ENCODE data around the gene TALDO1.

GRCh38 chr11:791658-792534 lies 44.6 kb downstream of the TALDO1 start:
- TF ChIP-seq, protein P1, sequence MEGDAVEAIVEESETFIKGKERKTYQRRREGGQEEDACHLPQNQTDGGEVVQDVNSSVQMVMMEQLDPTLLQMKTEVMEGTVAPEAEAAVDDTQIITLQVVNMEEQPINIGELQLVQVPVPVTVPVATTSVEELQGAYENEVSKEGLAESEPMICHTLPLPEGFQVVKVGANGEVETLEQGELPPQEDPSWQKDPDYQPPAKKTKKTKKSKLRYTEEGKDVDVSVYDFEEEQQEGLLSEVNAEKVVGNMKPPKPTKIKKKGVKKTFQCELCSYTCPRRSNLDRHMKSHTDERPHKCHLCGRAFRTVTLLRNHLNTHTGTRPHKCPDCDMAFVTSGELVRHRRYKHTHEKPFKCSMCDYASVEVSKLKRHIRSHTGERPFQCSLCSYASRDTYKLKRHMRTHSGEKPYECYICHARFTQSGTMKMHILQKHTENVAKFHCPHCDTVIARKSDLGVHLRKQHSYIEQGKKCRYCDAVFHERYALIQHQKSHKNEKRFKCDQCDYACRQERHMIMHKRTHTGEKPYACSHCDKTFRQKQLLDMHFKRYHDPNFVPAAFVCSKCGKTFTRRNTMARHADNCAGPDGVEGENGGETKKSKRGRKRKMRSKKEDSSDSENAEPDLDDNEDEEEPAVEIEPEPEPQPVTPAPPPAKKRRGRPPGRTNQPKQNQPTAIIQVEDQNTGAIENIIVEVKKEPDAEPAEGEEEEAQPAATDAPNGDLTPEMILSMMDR (IDR thresholded peaks at IDR 0.05 in 8 of 11, conservative IDR thresholded peaks at IDR 0.05 in 3 of 11) = no peak
- TF ChIP-seq POLR2A (IDR thresholded peaks at IDR 0.05) = no peak

All from spleen (tissue), 7 donors.